Measurements from ENCODE around the gene FBXO45.
"Not testable (repeated sequence)": the region's sequence is repeated elsewhere in the genome, so short reads cannot be mapped to it uniquely, and the experiment has no call there.

Gene FBXO45, protein sequence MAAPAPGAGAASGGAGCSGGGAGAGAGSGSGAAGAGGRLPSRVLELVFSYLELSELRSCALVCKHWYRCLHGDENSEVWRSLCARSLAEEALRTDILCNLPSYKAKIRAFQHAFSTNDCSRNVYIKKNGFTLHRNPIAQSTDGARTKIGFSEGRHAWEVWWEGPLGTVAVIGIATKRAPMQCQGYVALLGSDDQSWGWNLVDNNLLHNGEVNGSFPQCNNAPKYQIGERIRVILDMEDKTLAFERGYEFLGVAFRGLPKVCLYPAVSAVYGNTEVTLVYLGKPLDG

DNA sequence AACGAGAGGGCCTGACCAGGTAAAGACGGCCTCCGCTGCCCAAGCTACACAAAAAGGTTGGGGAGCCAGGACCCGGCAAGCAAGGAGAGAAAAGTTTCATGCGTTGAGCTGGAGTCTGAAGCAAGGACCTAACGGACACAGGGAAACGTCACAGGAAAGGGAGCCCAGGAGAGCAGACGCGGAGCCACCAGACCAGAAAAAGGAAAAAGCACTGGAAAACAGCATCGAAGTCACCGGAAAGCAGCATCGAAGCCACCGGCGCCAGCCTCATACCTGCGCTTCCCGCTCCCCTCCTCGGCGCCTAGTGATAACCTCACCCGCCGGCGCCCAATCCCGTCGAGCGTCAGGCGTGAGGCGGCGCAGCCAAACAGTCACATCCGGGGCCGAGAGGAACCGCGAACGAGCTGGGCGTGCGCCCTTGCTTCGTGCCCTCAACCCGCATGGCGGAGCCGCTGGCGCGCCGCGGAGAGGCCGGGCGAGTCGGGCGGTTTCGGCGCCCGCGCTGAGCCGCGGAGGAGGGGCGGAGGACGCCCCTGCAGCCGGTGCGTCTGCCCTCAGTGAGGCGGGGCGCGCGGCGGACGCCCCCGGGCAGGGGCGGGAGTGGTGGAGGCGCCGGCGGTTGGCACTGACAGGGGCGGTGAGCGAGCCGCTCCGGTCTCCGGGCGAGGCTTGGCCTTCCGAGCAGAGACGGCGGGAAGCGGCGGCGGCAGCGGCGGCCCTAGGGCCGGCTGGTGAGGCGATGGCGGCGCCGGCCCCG, at the start of gene FBXO45, which contains the start of gene WDR53:
FBXO45 (plus strand) TSS at position 415 of the 757 bp plus-strand sequence; CDS start at position 740, 325 bp downstream.
WDR53 (minus strand) TSS at position 309 of the 757 bp plus-strand sequence. CDS start 7,079 bp downstream, outside the sequence.
- DNase-seq (ENCODE audit: low spot score) = peak; percentile 96

DNA sequence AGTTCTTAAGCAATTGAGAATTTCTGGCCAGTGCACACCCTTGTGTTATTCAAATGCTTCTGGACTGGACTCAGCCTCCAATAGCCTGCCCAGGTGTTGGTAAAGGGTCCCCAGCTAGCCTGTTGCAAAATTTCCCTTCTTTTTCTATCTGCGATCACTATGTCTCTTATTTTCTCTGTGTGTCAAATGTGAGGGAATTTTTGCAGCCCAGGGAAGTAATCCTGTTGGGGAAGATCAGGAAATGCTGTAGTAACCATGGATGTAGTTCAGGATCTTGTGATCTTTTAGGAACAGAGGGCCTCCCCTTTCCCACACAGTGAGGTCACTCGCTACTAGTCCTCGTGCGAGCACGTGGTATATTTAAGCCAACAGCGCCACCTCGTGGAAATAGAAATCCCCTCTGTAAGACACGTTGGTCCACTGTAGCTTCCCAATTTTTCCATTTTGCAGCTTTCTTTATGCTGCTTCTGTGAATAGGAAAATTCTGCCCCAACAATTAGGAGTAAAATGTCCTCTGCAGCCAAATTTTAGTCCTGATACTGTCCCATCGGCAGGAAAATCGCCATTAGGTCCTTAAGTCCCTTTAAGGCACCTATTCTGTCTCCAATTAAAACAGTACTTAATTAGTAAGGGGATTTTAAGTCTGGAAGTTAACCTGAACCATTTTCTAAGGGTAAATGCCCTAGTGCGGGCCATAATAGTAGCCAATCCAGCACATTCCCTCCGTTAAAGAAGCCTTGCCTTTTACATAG, 49.3 kb upstream of the FBXO45 start:
- DNase-seq (ENCODE audit: low spot score) = peak; percentile 41

DNA sequence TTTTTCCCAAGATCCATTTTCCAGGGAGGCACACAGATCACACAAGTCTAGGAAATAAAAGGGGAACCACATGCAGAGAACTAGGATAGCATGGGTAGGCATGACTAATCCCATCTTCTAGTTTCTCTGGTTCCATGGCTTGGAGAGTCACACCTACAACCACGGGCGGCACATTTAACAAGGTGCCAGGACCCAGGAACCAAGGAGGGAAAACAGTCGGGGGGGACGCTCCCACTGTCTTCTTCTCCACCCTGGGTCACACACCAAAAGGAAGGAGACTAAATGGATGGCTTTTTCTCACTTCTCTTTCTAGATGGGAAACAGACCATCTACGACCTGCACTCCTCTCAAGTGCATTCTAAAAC, 48.8 kb upstream of the FBXO45 start:
- DNase-seq (ENCODE audit: low spot score) = no peak

DNA sequence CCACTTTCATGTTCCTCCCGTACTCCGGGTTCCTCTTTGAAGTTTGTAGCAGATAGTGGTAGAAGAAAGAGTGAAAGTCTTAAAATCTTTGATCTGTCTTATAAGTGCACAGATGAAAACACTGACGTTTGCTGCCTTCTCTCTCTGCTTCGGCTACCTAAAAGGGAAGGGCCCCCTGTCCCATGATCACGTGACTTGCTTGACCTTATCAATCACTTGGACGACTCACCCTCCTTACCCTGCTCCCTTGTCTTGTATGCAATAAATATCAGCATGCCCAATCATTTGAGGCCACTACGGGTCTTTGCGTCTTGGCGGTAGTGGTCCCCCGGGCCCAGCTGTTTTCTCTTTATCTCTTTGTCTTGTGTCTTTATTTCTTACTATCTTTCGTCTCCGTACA, 47.2 kb upstream of the FBXO45 start:
- not testable (repeated sequence) for DNase-seq (ENCODE audit: low spot score)

DNA sequence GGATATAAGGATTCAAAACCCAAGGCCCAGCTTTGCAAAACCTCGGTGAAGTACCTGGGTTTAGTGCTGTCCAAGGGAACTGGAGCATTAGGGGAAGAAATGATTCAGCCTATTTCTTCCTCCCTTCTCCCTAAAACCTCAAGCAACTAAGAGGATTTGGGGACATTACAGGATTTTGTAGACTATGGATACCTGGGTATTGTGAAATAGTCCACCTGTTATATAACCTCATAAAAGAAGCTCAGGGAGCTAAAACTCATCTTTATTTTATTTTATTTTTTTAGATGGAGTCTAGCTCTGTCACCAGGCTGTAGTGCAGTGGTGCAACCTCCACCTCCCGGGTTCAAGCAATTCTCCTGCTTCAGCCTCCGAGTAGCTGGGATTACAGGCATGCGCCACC, 44.6 kb upstream of the FBXO45 start:
- DNase-seq (ENCODE audit: low spot score) = no peak

DNA sequence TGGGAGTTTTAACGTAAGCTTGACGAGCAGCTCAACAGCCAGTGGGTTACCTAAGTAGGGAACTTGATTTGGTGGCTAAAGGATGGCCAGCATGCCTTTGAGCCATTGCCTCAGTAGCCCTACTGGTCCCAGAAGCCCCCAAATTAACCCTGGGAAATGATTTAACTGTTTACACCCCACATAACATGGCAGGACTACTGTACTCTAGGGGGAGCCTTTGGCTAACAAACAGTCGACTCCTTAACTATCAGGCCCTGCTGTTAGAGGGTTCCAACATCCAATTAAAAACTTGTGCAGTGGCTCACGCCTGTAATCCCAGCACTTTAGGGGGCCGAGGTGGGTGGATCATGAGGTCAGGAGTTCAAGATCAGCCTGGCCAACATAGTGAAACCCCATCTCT, 43.9 kb upstream of the FBXO45 start:
- no peak for DNase-seq (ENCODE audit: low spot score)

DNA sequence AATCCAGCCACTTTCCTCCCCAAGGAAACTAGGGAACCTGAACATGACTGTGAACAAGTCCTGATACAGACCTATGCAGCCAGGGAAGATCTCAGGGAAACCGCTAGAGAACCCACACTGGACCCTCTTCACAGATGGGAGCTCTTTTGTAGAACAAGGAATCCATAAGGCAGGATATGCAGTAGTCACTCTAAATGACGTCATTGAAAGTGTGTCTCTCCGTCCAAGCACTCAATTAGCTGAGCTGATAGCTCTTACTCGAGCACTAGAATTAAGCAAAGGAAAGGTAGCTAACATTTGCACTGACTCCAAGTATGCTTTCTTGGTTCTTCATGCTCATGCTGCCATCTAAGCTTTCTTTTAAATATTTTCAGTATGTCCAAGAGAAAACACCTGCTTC, 43.3 kb upstream of the FBXO45 start:
- DNase-seq (ENCODE audit: low spot score) = no peak

DNA sequence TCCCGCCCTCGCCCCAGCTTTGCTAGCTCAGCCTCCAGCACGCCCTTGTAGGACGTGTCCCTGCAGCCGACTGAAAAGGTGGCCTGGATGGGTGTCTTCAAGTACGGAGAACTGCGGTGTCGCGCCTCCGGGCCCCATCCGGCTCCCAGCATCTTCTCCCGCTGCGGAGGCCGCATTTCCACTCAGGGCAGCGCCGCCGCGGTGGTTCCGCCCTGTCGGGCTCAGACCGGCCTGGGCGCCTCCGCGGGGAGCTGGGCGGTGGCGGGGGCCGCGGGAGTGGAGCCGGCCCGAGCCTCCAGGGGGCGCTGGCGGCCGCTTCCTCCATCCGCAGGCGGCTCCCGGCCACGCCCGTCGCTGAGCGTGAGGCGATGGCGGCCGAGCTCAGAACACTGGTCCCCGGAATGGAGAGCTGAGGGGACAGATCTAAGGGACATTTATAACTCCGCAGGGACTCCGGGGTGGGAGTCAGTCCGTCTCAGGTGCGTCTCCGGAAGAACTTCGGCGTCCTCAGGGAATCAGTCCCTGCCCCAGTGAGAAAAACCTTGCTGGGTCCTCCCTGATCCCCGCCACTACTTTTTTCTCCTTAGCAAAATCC, 39.7 kb upstream of the FBXO45 start:
- DNase-seq (ENCODE audit: low spot score) = peak; percentile 54

DNA sequence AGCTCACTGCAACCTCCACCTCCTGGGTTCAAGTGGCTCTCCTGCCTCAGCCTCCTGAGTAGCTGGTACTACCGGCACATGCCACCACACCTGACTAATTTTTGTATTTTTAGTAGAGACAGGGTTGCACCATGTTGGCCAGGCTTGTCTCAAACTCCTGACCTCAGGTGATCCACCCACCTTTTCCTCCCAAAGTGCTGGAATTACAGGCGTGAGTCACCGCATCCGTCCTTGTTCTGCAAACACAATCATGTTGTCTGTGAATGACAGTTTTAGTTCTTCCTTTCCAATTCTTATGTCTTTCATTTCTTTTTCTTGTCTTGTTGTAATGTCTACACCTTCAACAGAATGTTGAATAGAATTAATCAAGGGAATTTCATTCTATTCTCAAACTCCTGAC, 37.0 kb upstream of the FBXO45 start:
- DNase-seq (ENCODE audit: low spot score) = no peak

DNA sequence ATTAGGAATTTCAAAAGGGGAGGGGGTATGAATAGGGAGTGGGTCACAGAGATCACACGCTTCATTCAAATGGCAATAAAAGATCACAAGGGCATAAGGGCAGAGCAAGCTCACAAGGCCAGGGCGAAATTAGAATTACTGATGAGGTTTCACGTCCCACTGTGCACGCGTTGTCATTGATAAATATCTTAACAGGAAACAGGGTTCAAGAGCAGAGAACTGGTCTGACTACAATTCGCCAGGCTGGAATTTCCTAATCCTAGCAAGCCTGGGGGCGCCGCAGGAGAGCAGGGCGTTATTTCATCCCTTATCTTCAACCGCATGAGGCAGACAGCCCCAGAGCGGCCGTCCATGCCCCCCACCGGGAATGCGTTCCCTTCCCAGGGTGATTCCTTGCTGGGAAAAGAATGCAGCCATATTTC, 35.2 kb upstream of the FBXO45 start:
- DNase-seq (ENCODE audit: low spot score) = no peak

DNA sequence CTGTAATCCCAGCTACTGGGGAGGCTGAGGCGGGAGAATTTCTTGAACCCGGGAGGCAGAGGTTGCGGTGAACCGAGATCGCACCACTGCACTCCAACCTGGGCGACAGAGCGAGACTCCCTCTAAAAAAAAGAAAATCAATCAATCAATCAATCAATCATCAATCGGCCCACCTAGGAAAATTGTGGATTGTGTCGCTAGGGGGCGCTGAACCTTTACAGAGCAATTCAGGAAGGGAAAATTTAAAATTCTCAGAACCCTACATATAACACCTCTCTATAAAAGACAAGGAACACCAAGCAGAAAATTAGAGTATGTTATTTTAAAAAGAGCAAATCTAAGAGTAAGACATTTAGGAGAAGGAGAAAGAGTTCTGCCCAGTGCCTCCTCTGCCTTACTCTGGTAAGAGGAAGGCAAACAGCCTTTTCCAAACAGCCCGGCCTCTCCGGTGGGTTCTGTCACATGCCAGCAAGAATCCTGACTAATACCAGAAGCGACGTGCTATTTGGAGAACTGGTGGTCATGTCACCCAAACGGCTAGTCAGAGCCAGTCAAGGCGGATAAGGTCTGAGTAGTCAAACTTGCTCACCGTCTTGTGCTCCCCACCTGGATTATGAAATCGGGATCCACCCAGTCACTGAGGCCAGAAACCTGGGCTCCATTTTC, 31.0 kb upstream of the FBXO45 start:
- DNase-seq (ENCODE audit: low spot score) = peak; percentile 25

DNA sequence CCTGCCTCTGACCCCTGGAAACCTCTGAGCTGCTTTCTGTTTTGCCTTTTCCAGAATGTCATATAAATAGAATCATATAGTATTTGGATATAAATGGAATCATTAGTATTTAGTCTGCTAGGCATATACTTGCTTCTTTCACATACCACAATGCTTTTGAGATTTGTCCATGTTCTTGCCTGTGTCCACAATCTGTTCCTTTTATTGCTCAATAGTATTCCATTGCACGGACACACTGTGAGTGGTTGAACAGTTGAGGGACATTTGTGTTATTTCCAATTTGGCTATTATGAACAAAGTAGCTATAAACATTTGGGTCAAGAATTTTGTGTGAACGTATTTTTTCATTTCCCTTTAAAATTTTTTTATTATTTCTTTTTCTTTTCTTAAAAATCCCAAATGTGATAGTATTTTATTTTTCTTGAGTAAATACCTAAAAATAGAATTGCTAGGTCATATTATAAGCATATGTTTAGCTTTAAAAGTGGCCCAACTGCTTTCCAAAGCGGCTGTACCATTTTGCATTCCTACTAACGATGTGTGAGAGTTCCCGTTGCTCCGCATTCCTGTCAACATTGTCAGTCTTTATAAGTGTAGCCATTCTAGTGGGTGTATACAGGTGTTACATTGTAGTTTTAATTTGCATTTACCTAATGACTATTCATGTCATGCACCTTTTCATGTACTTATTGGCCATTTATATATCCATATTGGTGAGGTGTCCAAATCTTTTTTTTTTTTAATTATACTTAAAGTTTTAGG, 26.6 kb upstream of the FBXO45 start:
- no peak for DNase-seq (ENCODE audit: low spot score)

DNA sequence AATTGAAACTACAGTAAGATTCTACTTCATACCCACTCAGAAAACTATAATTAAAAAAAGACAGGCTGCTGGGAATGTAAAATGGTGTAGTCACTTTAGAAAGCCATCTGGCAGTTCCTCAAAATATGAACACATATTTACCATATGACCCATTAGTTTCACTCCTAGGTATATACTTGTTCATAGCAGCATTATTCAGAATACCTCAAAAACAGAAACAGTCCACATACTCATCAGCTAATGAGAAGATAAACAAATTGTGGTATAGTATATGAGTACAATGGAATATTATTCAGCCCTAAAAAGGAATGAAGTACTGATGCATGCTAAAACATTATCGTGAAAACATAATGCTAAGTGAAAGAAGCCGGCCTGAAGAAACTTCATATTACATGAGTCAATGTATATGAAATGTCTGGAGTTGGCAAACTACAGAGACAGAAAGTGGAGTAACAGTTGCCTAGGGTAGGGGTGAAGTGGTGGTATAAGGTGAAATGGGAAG, 23.9 kb upstream of the FBXO45 start:
- no peak for DNase-seq (ENCODE audit: low spot score)

DNA sequence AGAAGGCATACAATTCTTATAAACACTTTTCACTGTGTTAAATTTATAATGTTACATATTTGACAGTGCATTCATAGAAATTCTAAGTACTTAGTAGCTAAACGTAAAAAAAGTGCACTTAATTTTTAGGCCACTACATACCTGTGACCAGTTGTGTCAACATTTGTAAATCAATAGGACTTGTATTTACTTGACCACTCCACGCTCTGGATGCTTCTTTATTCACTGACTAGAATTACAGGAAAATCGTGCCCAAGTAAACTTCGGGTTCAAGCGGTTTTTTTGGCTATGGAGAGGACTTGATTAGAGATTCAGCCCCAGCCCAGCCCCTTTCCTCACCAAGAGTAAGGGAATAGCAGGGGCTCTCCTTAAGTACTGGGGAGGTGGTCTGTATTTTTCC, 21.9 kb upstream of the FBXO45 start:
- no peak for DNase-seq (ENCODE audit: low spot score)

DNA sequence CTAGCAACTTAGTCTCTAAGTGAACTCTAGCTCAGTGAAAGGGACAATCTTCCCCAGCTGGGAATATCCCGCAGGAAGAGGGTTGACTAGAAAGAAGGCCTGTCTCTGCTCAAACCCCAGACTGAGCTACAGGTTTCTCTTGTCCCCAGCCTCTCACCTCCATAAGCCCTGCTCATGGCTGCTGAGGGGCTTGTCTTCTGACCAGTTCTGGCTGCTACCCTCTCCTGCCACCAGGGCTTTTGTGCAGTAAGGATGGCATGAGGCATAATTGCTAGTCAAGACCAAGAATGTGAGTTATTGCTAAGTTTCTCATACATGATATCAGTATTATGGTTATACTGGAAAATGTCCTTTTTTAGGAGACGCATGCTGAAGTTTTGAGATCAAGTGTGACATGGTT, 21.4 kb upstream of the FBXO45 start:
- DNase-seq (ENCODE audit: low spot score) = no peak

DNA sequence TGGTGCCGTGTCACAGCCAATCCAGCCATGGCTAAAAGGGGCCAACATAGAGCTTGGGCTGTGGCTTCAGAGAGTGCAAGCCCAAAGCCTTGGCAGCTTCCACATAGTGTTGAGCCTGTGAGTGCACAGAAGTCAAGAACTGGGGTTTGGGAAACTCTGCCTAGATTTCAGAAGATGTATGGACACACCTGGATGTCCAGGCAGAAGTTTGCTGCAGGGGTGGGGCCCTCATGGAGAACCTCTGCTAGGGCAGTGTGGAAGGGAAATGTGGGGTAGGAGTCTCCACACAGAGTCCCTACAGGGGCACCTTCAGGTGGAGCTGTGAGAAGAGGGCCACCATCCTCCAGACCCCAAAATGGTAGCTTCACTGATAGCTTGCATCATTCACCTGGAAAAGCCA, 19.1 kb upstream of the FBXO45 start:
- DNase-seq (ENCODE audit: low spot score) = not testable (repeated sequence)

DNA sequence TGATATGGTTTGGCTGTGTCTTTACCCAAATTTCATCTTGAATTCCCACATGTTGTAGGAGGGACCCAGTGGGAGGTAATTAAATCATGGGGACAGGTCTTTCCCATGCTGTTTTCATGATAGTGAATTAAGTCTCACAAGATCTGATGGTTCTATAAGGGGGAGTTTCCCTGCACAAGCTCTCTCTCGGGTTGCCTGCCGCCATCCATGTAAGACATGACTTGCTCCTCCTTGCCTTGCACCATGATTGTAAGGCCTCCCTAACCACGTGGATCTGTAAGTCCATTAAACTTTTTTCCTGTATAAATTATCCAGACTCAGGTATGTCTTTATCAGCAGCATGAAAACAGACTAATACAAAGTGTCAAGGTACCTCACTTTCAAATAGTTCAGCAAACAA, 18.3 kb upstream of the FBXO45 start:
- DNase-seq (ENCODE audit: low spot score) = not testable (repeated sequence)

DNA sequence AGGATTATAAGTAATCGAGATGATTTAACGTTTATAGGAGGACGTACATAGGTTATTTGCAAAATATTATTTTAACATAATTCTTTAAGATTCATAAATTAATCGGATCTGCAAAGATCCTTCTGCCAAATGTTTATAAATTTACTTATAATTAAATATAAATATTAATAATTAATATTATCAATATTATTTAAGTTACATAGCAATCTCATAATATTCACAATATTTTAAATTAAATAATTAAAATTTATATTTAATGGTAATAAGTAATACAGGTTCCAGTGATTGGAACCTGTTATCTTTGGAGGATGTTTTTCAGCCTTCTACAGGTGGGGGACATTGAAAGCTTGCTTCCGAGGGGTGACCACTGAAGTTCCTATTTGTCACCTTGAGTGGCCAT, 16.2 kb upstream of the FBXO45 start:
- no peak for DNase-seq (ENCODE audit: low spot score)

DNA sequence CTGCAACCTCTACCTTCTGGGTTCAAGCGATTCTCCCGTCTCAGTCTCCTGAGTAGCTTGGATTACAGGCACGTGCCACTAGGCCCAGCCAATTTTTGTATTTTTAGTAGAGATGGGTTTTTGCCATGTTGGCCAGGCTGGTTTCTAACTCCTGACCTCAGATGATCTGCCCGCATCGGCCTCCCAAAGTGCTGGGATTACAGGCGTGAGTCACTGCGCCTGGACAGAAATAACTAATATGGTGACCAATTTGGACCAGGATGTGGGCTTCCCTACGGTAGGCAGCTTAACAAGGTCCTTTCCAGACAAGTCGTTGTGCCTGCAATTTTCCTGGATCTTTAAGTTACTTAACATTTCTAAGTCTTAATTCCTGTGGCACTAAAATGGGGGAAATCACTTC, 14.9 kb upstream of the FBXO45 start:
- DNase-seq (ENCODE audit: low spot score) = no peak

DNA sequence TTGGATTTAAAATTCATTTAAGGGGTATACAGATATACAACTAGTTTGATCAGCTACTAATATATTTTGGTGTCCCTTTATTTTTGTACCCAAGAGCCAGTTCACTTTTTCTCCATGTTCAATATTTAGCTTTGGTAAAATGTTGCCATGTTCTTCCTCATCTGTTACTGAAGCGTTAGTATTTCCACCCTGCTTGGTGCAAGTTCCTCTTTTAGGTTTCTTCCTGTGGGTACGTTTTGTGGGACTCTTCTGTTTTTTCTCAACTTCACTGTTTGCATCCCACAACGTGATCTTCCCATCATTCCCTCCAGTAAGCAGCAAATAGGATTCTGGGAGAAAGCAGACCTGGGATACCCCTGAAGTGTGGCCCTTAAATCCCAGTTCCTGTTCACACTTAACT, 14.3 kb upstream of the FBXO45 start:
- no peak for DNase-seq (ENCODE audit: low spot score)

DNA sequence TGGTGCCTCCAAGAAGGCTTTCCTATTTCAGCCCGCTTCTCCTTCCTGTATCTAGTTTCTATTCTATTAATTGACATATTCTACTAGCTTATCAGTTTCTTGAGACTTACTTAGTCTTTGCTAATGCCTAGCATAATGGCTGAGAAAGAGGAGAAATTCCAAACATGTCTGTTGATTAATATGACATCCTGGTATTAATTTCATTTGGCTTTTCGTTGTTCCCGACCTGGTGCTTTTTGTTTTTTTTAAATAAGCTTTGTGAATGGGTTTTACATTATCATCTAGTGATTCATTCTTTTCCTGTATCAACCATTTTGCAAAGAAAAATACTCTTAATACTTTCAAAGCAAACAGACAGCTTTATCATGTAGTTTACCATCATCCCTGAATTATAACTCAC, 13.2 kb upstream of the FBXO45 start:
- no peak for DNase-seq (ENCODE audit: low spot score)
